Mesothelial cell of epicardium (in vitro differentiated cells): ENCODE data around the gene FAM221B. TPM values are rescaled to one million over a fixed set of nuclear protein-coding genes. Genes with fewer than 3 reads are reported as not detected.
A peak's percentile ranks its signal among the peaks of the same experiment; 100 is the strongest.

Experiments
- DNase-seq, 2 experiments: peaks; one replicate each; pipeline ENCODE4 v3.0.0; 2021; ENCODE audit warnings: low spot score in 2 of 2; ENCODE audit not compliant: unreplicated experiment in 2 of 2
- H3K27ac Mint-ChIP-seq: 2 replicates; pipeline ENCODE4 v1.8.0; 2021; ENCODE audit warnings: mixed read lengths
- H3K27me3 Mint-ChIP-seq: 2 replicates; pipeline ENCODE4 v1.8.0; 2021; ENCODE audit warnings: low read depth, mixed read lengths
- H3K36me3 Mint-ChIP-seq: 2 replicates; pipeline ENCODE4 v1.8.0; 2021; ENCODE audit warnings: mixed read lengths
- H3K4me1 Mint-ChIP-seq: 2 replicates; pipeline ENCODE4 v1.8.0; 2021; ENCODE audit warnings: mixed read lengths
- H3K4me3 Mint-ChIP-seq: 2 replicates; pipeline ENCODE4 v1.8.0; 2021; ENCODE audit warnings: mild to moderate bottlenecking, moderate library complexity, mixed read lengths
- H3K9me3 Mint-ChIP-seq: 2 replicates; pipeline ENCODE4 v1.8.0; 2021; ENCODE audit warnings: mixed read lengths
- total RNA-seq: library from RNA; stranded (reverse); gene quantifications from 3 replicates; pipeline ENCODE4 v1.2.1, GENCODE V29; 2021
- TF ChIP-seq, protein P1 (sequence below): fragments of 200-600 bp; sonication (generic); IDR thresholded peaks from one replicate; pipeline ENCODE4 v1.5.0; 2021; ENCODE audit warnings: antibody characterized with exemption; ENCODE audit not compliant: unreplicated experiment

The FAM221B gene
- total RNA-seq, 1 donor from 2014 or later, result 0.07 TPM

DNA sequence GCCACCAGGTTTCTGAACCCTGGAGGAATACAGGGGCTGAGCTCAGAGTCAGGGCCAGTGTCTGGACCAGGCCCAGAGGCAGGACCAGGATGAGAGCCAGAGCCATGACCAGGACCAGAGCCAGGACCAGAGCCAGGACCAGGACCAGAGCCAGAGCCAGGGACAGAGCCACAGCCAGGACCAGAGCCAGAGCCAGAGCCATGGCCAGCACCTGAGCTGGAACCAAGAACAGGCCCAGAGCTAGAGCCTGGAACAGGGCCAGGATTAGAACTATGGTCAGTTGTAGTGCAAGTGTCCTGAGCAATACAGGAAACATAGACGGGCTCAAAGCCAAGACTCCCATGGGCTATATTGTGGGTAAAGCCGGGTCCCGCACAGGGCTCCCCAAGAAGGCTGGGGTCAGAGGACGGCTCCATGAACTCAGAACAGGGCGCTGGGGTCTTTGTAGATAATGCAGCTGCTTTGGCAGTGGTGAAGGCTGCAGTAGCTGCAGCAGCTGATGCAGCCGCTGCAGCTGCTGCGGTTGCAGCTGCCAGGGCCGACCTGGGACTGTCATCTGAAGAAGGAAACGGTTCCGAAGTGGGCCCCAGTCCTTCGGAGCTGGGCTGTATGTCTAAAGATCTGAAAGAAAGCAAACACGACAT, 17.0 kb downstream of the FAM221B start:
- H3K4me1 Mint-ChIP-seq, result peaks cover 29% of the 10 kb centered on the region
- no peak for DNase-seq
- peak overlapping the region; percentile 92 for H3K27ac Mint-ChIP-seq

DNA sequence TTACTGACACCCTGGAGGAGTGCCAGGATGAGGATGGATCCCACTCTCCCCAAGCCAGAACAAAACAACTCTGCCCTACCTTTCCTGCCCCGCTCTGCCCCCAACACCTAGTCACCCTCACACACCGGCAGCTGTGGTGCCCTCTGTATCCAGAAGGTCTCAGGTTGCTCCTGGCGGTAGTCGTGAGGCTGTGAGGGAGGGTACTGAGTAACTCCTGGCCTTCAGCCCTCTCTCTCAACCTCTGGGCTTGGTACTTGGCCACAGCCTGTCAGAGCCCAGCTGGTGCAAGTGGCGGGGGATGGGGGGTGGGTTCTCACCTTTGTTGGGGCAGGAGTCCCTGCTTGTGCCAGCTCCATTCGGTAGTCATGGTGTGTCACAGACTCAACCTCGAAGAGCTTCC, 18.4 kb downstream of the FAM221B start:
- peaks cover 12% of the 10 kb centered on the region for H3K36me3 Mint-ChIP-seq
- no peaks in the 10 kb centered on the region for H3K27me3 Mint-ChIP-seq
- no peak overlapping the region for H3K4me3 Mint-ChIP-seq
- peaks cover 24% of the 10 kb centered on the region for H3K4me1 Mint-ChIP-seq
- H3K9me3 Mint-ChIP-seq, result no peaks in the 10 kb centered on the region
- no peak for DNase-seq
- TF ChIP-seq, protein P1, sequence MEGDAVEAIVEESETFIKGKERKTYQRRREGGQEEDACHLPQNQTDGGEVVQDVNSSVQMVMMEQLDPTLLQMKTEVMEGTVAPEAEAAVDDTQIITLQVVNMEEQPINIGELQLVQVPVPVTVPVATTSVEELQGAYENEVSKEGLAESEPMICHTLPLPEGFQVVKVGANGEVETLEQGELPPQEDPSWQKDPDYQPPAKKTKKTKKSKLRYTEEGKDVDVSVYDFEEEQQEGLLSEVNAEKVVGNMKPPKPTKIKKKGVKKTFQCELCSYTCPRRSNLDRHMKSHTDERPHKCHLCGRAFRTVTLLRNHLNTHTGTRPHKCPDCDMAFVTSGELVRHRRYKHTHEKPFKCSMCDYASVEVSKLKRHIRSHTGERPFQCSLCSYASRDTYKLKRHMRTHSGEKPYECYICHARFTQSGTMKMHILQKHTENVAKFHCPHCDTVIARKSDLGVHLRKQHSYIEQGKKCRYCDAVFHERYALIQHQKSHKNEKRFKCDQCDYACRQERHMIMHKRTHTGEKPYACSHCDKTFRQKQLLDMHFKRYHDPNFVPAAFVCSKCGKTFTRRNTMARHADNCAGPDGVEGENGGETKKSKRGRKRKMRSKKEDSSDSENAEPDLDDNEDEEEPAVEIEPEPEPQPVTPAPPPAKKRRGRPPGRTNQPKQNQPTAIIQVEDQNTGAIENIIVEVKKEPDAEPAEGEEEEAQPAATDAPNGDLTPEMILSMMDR, result no peak
- no peak overlapping the region for H3K27ac Mint-ChIP-seq

More for the DNA sequence above, 17.0 kb downstream of the FAM221B start:
- TF ChIP-seq, protein P1, result no peak
- Mint-ChIP-seq H3K27me3 (no peaks in the 10 kb centered on the region), H3K4me3 (peak overlapping the region; percentile 84), H3K9me3 (no peaks in the 10 kb centered on the region), H3K36me3 (peaks cover 7% of the 10 kb centered on the region)

DNA sequence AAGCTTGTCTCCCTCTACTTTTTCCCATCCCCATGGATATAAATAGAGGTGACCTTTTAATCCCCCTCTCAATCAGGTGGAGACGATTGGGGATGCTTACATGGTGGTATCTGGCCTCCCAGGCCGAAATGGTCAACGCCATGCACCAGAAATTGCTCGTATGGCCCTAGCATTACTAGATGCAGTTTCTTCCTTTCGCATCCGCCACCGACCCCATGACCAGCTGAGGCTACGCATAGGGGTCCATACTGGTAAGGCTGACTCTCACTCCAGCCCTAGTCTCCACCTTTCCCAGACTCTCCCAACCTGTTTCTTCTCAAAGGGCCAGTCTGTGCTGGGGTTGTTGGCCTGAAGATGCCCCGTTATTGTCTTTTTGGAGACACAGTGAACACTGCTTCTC, 20.1 kb downstream of the FAM221B start:
- H3K4me3 Mint-ChIP-seq, result no peak overlapping the region
- H3K4me1 Mint-ChIP-seq, result peaks cover 14% of the 10 kb centered on the region
- TF ChIP-seq, protein P1, result no peak
- no peaks in the 10 kb centered on the region for H3K9me3 Mint-ChIP-seq
- no peak for DNase-seq
- peaks cover 16% of the 10 kb centered on the region for H3K36me3 Mint-ChIP-seq
- no peaks in the 10 kb centered on the region for H3K27me3 Mint-ChIP-seq
- H3K27ac Mint-ChIP-seq, result no peak overlapping the region

DNA sequence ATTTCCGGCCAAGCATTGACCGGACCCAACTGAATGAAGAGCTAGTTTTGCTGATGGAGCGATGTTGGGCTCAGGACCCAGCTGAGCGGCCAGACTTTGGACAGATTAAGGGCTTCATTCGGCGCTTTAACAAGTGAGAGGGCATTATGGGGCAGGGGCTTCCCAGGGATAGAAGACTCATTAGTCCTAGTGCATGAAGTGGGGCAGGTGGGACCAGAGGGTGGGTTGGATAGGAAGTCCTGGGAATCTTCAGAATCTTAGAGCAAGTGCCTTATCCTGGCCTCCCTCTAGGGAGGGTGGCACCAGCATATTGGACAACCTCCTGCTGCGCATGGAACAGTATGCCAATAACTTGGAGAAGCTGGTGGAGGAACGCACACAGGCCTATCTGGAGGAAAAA, 22.4 kb downstream of the FAM221B start:
- no peak overlapping the region for H3K4me3 Mint-ChIP-seq
- no peaks in the 10 kb centered on the region for H3K27me3 Mint-ChIP-seq
- H3K36me3 Mint-ChIP-seq, result peaks cover 28% of the 10 kb centered on the region
- no peaks in the 10 kb centered on the region for H3K4me1 Mint-ChIP-seq
- TF ChIP-seq, protein P1, result no peak
- DNase-seq, result no peak
- no peaks in the 10 kb centered on the region for H3K9me3 Mint-ChIP-seq
- H3K27ac Mint-ChIP-seq, result no peak overlapping the region

DNA sequence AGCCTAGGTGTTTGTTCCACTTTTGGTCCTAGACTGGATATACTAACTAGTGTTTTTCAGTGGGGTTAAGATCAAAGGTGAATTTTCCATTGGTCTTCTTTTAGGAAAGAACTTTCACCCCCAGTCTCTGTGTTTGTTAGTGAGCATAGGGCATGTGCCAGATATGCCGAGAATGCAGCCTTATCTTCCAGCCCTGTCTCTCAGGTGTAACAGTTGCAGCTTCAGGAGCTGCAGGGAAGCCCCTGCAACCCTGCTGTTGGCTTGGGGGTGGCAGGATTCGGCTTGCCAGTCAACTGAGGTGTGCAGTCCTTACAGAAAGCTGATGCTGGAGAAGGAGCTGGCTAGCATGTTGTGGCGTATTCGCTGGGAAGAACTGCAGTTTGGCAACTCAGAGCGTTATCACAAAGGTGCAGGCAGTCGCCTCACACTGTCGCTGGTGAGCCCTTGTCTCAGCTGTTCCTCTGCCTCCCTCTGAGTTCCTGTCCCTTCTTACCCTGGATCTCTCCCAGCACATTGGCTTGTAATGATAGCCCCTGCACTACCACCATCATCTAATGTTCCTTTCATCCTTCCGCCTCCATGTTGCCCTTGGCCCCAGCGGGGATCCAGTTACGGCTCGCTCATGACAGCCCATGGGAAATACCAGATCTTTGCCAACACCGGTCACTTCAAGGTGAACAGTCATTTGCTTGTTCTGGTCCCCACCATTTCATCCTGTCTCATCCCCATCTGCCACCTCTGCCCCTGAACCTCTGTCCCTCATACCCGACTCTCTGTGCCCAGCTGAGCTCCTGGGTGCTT, 27.0 kb downstream of the FAM221B start:
- H3K36me3 Mint-ChIP-seq, result peaks cover 31% of the 10 kb centered on the region
- no peak overlapping the region for H3K27ac Mint-ChIP-seq
- H3K4me1 Mint-ChIP-seq, result no peaks in the 10 kb centered on the region
- TF ChIP-seq, protein P1, result no peak
- H3K27me3 Mint-ChIP-seq, result no peaks in the 10 kb centered on the region
- H3K4me3 Mint-ChIP-seq, result no peak overlapping the region
- DNase-seq, result no peak
- no peaks in the 10 kb centered on the region for H3K9me3 Mint-ChIP-seq
